Activated T-helper 1 cell treated with anti-CD3 and anti-CD28 coated beads, Interleukin-12 subunit alpha, Interleukin-12 subunit beta, Interleukin-2, Interleukin-4 antibody, amounts not matched to agents 30 ng/mL and 10 ng/mL and 1 ng/mL, durations not matched to agents 14 hours and 24 hours and 36 hours (primary cell): ENCODE results near the gene ZFP1. TPM values are rescaled to one million over a fixed set of nuclear protein-coding genes. Genes with fewer than 3 reads are reported as not detected.

Experiments used
- DNase-seq: peaks from one replicate; pipeline ENCODE4 v3.0.0; 2021; ENCODE audit warnings: low spot score
- H3K27ac Mint-ChIP-seq: one replicate; pipeline ENCODE4 v1.8.0; 2021; ENCODE audit warnings: mild to moderate bottlenecking, mixed read lengths
- H3K27me3 Mint-ChIP-seq: one replicate; pipeline ENCODE4 v1.8.0; 2022; ENCODE audit warnings: mild to moderate bottlenecking, moderate library complexity, mixed read lengths; ENCODE audit not compliant: insufficient read depth
- H3K36me3 Mint-ChIP-seq: one replicate; pipeline ENCODE4 v1.8.0; 2021; ENCODE audit warnings: low read depth, mixed read lengths
- H3K4me1 Mint-ChIP-seq: one replicate; pipeline ENCODE4 v1.8.0; 2021; ENCODE audit warnings: low read depth, mixed read lengths
- H3K4me3 Mint-ChIP-seq: one replicate; pipeline ENCODE4 v1.8.0; 2021; ENCODE audit warnings: mild to moderate bottlenecking, moderate library complexity, mixed read lengths
- H3K9me3 Mint-ChIP-seq: one replicate; pipeline ENCODE4 v1.8.0; 2021; ENCODE audit warnings: mixed read lengths
- intact Hi-C: fragments of 100-400 bp; cut with micrococcal nuclease; formaldehyde crosslinking; loops from one replicate; pipeline ENCODE4 v1.15.1; 2024
- total RNA-seq: library from RNA; stranded (reverse); gene quantifications from 2 replicates; pipeline ENCODE4 v1.2.3, GENCODE V29; 2022

Gene ZFP1
- total RNA-seq, 1 donor from 2014 or later: 12.3 TPM

DNA sequence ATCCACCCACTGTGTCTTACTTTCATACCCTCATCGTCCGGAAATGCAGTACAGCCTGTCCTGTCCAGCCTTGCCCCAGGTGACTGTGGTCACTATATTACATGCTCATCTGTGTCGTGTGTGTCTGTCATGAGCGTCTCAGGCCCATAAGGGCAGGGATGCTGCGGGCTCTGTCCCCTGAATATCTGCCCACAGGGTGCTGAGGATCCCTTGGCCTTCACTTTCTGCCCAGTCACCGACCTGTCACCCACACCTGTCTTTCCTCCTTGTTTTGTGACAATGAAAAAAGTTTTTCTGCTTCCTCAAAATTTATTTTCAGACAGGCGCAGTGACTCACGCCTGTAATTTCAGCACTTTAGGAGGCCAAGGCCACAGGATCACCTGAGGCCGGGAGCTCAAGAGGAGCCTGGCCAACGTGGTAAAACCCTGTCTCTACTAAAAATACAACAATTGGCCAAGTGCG is 69.1 kb downstream of the ZFP1 start:
- peaks cover 1% of the 10 kb centered on the region for H3K27me3 Mint-ChIP-seq
- intact Hi-C loops: no loop called here

GRCh38 chr16:75218256-75219076 is 70.1 kb downstream of the ZFP1 start, which contains the start of gene CTRB1:
TSS of gene CTRB1 (plus strand) at chr16:75218988. CDS start at chr16:75219008, 20 bp downstream.
- H3K9me3 Mint-ChIP-seq: no peaks in the 10 kb centered on the region
- H3K27me3 Mint-ChIP-seq: peaks cover 1% of the 10 kb centered on the region
- no peak for DNase-seq
- intact Hi-C loops: no loop called here
- H3K27ac Mint-ChIP-seq: peak within 1 kb of the TSS; percentile 79
- H3K36me3 Mint-ChIP-seq: no peaks in the 10 kb centered on the region
- H3K4me1 Mint-ChIP-seq: peaks cover 9% of the 10 kb centered on the region
- peak within 1 kb of the TSS; percentile 68 for H3K4me3 Mint-ChIP-seq

More for the DNA sequence above, 69.1 kb downstream of the ZFP1 start:
- Mint-ChIP-seq H3K9me3 (no peaks in the 10 kb centered on the region), H3K27ac (no peak overlapping the region), H3K4me3 (no peak overlapping the region), H3K36me3 (no peaks in the 10 kb centered on the region), H3K4me1 (peaks cover 9% of the 10 kb centered on the region)
- no peak for DNase-seq

- H3K27me3 Mint-ChIP-seq: peaks cover 1% of the 10 kb centered on the region
- H3K27ac Mint-ChIP-seq: no peak overlapping the region
- intact Hi-C loops: no loop called here
- H3K36me3 Mint-ChIP-seq: no peaks in the 10 kb centered on the region
- no peak overlapping the region for H3K4me3 Mint-ChIP-seq
- peaks cover 9% of the 10 kb centered on the region for H3K4me1 Mint-ChIP-seq
- DNase-seq: no peak
- no peaks in the 10 kb centered on the region for H3K9me3 Mint-ChIP-seq
These were observed 70.8 kb downstream of the ZFP1 start for GRCh38 chr16:75219088-75219487.

GRCh38 chr16:75219838-75220237 is 71.5 kb downstream of the ZFP1 start:
- peaks cover 1% of the 10 kb centered on the region for H3K27me3 Mint-ChIP-seq
- intact Hi-C loops: loop anchor here (2.0 kb wide), 1 partner anchor 17 kb away; no protein-coding TSS in a partner anchor
- H3K4me3 Mint-ChIP-seq: peak overlapping the region; percentile 68
- H3K27ac Mint-ChIP-seq: peak overlapping the region; percentile 79
- H3K36me3 Mint-ChIP-seq: no peaks in the 10 kb centered on the region
- H3K4me1 Mint-ChIP-seq: peaks cover 9% of the 10 kb centered on the region
- no peaks in the 10 kb centered on the region for H3K9me3 Mint-ChIP-seq
- no peak for DNase-seq

Other genes with a start within 250 kb of the ZFP1 start
- gene WDR59, start 163.4 kb upstream of the ZFP1 start, total RNA-seq: 85.9 and 95.3 TPM in 2 replicates
- 51.2 and 52.2 TPM in 2 replicates for gene ZNRF1, start 149.5 kb upstream of the ZFP1 start, total RNA-seq
- 0.20 and 0.26 TPM in 2 replicates for gene LDHD, start 31.7 kb upstream of the ZFP1 start, total RNA-seq
- not detected in 2 replicates for gene CTRB2, start 58.6 kb downstream of the ZFP1 start, total RNA-seq
- gene CTRB1, start 70.5 kb downstream of the ZFP1 start, total RNA-seq: not detected in 2 replicates
- 0.13 and 0.61 TPM in 2 replicates for gene BCAR1, start 103.1 kb downstream of the ZFP1 start, total RNA-seq